SK-N-SH (cell line): ENCODE measurements around the gene STARD8. TPM values are rescaled to one million over a fixed set of nuclear protein-coding genes. Genes with fewer than 3 reads are reported as not detected.

ENCODE experiments used
- CTCF ChIA-PET: fragments of 300-600, 350-600 bp; formaldehyde crosslinking; extraction: SDS; loops from one replicate; lab custom pipeline; 2021; lab: Yijun Ruan, JAX
- POLR2A ChIA-PET: fragments of 350-600 bp; sonication (Branson Sonifier 250); formaldehyde crosslinking; extraction: SDS; loops from one replicate; lab custom pipeline; 2020; ENCODE audit warnings: antibody characterized with exemption, inconsistent platforms; lab: Yijun Ruan, JAX
- DNase-seq: peaks from one replicate; pipeline ENCODE4 v3.0.0; 2012
- H2AFZ ChIP-seq: fragments of 200-600 bp; sonication (generic); 2 replicates; pipeline ENCODE4 v1.8.1; 2016; ENCODE audit warnings: antibody characterized with exemption, mild to moderate bottlenecking, low read depth
- H3F3A ChIP-seq: fragments of 200-600 bp; sonication (generic); replicated peaks from 2 replicates; pipeline ENCODE3; 2016; ENCODE audit warnings: antibody characterized with exemption, mild to moderate bottlenecking; ENCODE audit not compliant: insufficient read depth
- H3K27ac ChIP-seq, 2 experiments: fragments of 200-500 bp in 1 of 2; fragments of 200-600 bp in 1 of 2; sonication (Bioruptor generic) in 1 of 2; sonication (generic), shearing (Covaris generic) in 1 of 2; 2 replicates each; pipeline versions ENCODE4 v1.5.1 to v1.6.1; 2014 to 2016; ENCODE audit warnings: low read depth in 2 of 2, inconsistent platforms in 1 of 2, low read length in 1 of 2, mild to moderate bottlenecking in 1 of 2, mixed read lengths in 1 of 2
- H3K27me3 ChIP-seq: fragments of 200-600 bp; sonication (generic), shearing (Covaris generic); 2 replicates; pipeline ENCODE4 v1.6.1; 2016; ENCODE audit warnings: mixed run types; ENCODE audit not compliant: insufficient read depth
- H3K36me3 ChIP-seq, 2 experiments: fragments of 200-500 bp in 1 of 2; fragments of 200-600 bp in 1 of 2; sonication (Bioruptor generic) in 1 of 2; sonication (generic) in 1 of 2; replicated peaks in 1 of 2; 2 replicates each; pipeline versions ENCODE3 to v1.5.1; 2014 to 2016; ENCODE audit warnings: low read length in 1 of 2, mild to moderate bottlenecking in 1 of 2; ENCODE audit not compliant: insufficient read depth in 2 of 2, control insufficient read depth in 1 of 2
- H3K4me1 ChIP-seq, 2 experiments: fragments of 200-500 bp in 1 of 2; fragments of 200-600 bp in 1 of 2; sonication (Bioruptor generic) in 1 of 2; sonication (generic), shearing (Covaris generic) in 1 of 2; 2 replicates each; pipeline versions ENCODE4 v1.5.1 to v1.6.1; 2014 to 2016; ENCODE audit warnings: low read depth in 1 of 2, low read length in 1 of 2, mixed run types in 1 of 2; ENCODE audit not compliant: insufficient read depth in 2 of 2, control insufficient read depth in 1 of 2
- H3K4me2 ChIP-seq: fragments of 200-600 bp; sonication (generic), shearing (Covaris generic); 2 replicates; pipeline ENCODE4 v1.6.1; 2017; ENCODE audit warnings: mixed run types
- H3K4me3 ChIP-seq, 2 experiments: fragments of 200-500 bp in 1 of 2; fragments of 200-600 bp in 1 of 2; sonication (Bioruptor generic) in 1 of 2; sonication (generic), shearing (Covaris generic) in 1 of 2; 2 replicates each; pipeline versions ENCODE4 v1.5.1 to v1.8.1; 2014 to 2016; ENCODE audit warnings: low read depth in 2 of 2, inconsistent platforms in 1 of 2, low read length in 1 of 2, mild to moderate bottlenecking in 1 of 2, mixed read lengths in 1 of 2, moderate library complexity in 1 of 2
- H3K79me2 ChIP-seq: fragments of 200-600 bp; sonication (generic); 2 replicates; pipeline ENCODE4 v1.8.1; 2017; ENCODE audit warnings: mild to moderate bottlenecking; ENCODE audit not compliant: insufficient read depth
- H3K9ac ChIP-seq: fragments of 200-600 bp; sonication (generic); 2 replicates; pipeline ENCODE4 v1.6.1; 2017; ENCODE audit warnings: mixed run types
- H3K9me2 ChIP-seq: fragments of 200-600 bp; sonication (generic); 2 replicates; pipeline ENCODE4 v1.6.1; 2017; ENCODE audit warnings: mixed run types
- H3K9me3 ChIP-seq: fragments of 200-600 bp; sonication (generic); 2 replicates; pipeline ENCODE4 v1.6.1; 2017; ENCODE audit warnings: mixed run types, mild to moderate bottlenecking, moderate library complexity
- H4K20me1 ChIP-seq: fragments of 200-600 bp; sonication (generic); 2 replicates; pipeline ENCODE4 v1.6.1; 2017; ENCODE audit warnings: mild to moderate bottlenecking, mixed run types; ENCODE audit not compliant: insufficient read depth
- CHD2 ChIP-seq: fragments of 150-350 bp; IDR thresholded peaks from 2 replicates; pipeline ENCODE4 v1.6.1; 2018; ENCODE audit warnings: low read length; ENCODE audit not compliant: partially characterized antibody
- ELF1 ChIP-seq: IDR thresholded peaks from 2 replicates; pipeline ENCODE4 v1.4.0; 2012
- FOXJ3 ChIP-seq: sonication (generic); formaldehyde crosslinking; IDR thresholded peaks from 2 replicates; pipeline ENCODE4 v1.5.1; 2020; ENCODE audit warnings: mild to moderate bottlenecking, missing genetic modification reagents
- FOXM1 ChIP-seq: IDR thresholded peaks from 2 replicates; pipeline ENCODE4 v1.4.0; 2012; ENCODE audit warnings: low read depth, mild to moderate bottlenecking
- GABPA ChIP-seq: IDR thresholded peaks from 2 replicates; pipeline ENCODE4 v1.4.0; 2012; ENCODE audit warnings: low read depth, mild to moderate bottlenecking
- MAX ChIP-seq: IDR thresholded peaks from 2 replicates; pipeline ENCODE4 v1.4.0; 2012; ENCODE audit warnings: low read depth
- MEF2A ChIP-seq: IDR thresholded peaks from 2 replicates; pipeline ENCODE4 v1.4.0; 2012; ENCODE audit warnings: low read depth, borderline replicate concordance
- MXI1 ChIP-seq: IDR thresholded peaks from 2 replicates; pipeline ENCODE4 v1.6.1; 2012; ENCODE audit warnings: mild to moderate bottlenecking, low read depth, low read length, improper control_type of control experiment
- NRF1 ChIP-seq: IDR thresholded peaks from 2 replicates; pipeline ENCODE4 v1.6.1; 2012; ENCODE audit warnings: low read depth, mild to moderate bottlenecking, low read length
- PBX3 ChIP-seq: IDR thresholded peaks from 2 replicates; pipeline ENCODE4; 2012
- POLR2AphosphoS5 ChIP-seq: IDR thresholded peaks from 2 replicates; pipeline ENCODE4 v1.6.1; 2012; ENCODE audit warnings: low read depth, low read length
- RFX5 ChIP-seq: IDR thresholded peaks from 2 replicates; pipeline ENCODE4 v1.6.1; 2012; ENCODE audit warnings: mild to moderate bottlenecking, improper control_type of control experiment, low read length
- RXRA ChIP-seq: IDR thresholded peaks from 2 replicates; pipeline ENCODE4 v1.4.0; 2012; ENCODE audit warnings: low read depth, mild to moderate bottlenecking, borderline replicate concordance
- TCF12 ChIP-seq: IDR thresholded peaks from 2 replicates; pipeline ENCODE4 v1.4.0; 2012
- USF2 ChIP-seq: fragments of 150-350 bp; IDR thresholded peaks from 2 replicates; pipeline ENCODE4 v1.6.1; 2017; ENCODE audit warnings: antibody characterized with exemption, low read length, low read depth, borderline replicate concordance
- WGBS: methylation state at CpG from one replicate; pipeline ENCODE4 v1.1.6; 2017; ENCODE audit warnings: low lambda C conversion rate; 5-methylcytosine and 5-hydroxymethylcytosine counted together
- polyA plus RNA-seq, 3 experiments: library from polyadenylated mRNA; depleted of rRNA; stranded (reverse); fragments of >200 nt; gene quantifications; 2 replicates each; pipeline ENCODE4 v1.2.3, GENCODE V29; 2012
- TF ChIP-seq, protein P1 (sequence below): IDR thresholded peaks from 2 replicates; pipeline ENCODE4 v1.6.1; 2012; ENCODE audit warnings: mild to moderate bottlenecking, low read depth, low read length, moderate library complexity
- TF ChIP-seq, protein P2 (sequence below): fragments of 150-350 bp; IDR thresholded peaks from 2 replicates; pipeline ENCODE4 v1.6.1; 2016; ENCODE audit warnings: mild to moderate bottlenecking, low read depth, low read length

Gene STARD8
- polyA plus RNA-seq, 1 of the 3 experiments (the other 2 are of a cell fraction): 2.6 TPM

DNA sequence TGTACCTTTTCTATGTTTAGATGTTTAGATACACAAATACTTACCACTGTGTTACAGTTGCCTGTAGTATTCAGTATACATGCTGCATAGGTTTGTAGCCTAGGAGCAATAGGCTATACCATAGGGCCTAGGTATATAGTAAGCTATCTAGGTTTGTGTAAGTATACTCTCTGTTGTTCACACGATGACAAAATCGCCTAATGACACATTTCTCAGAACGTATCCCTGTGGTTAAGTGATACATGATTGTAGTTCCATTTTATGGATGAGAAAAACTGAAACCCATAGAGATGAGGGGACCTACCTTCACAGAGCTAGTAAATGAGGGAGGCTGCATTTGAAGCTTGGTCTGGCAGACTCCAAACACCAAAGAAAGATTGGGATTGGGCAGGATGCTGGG, 102.0 kb downstream of the STARD8 start:
- POLR2A ChIA-PET: no interaction called here
- Histone ChIP-seq H3K27me3 (peaks cover 12% of the 10 kb centered on the region), H4K20me1 (no peaks in the 10 kb centered on the region), H3K79me2 (no peaks in the 10 kb centered on the region), H3K9me2 (no peaks in the 10 kb centered on the region), H3K36me3 (no peaks in the 10 kb centered on the region), H3F3A (no peaks in the 10 kb centered on the region), H3K9ac (no peak overlapping the region), H3K4me1 (no peaks in the 10 kb centered on the region), H2AFZ (no peak overlapping the region), H3K9me3 (no peaks in the 10 kb centered on the region), H3K4me2 (no peak overlapping the region), H3K4me3 (no peak overlapping the region), H3K27ac (no peak overlapping the region)
- CTCF ChIA-PET: interaction anchor here (1.0 to 1.2 kb wide), 2 partner anchors 16 to 46 kb away, joined by 3 read pairs; no protein-coding TSS in a partner anchor
- WGBS: 12% methylated on average over 3 of the region's 3 CpGs
- TF ChIP-seq RXRA: no peak
- TF ChIP-seq NRF1: no peak
- no peak for TF ChIP-seq TCF12
- TF ChIP-seq MAX: no peak
- TF ChIP-seq FOXJ3 (CRISPR knock-in tag): no peak
- TF ChIP-seq PBX3: no peak
- no peak for TF ChIP-seq MEF2A
- TF ChIP-seq ELF1: no peak
- no peak for TF ChIP-seq MXI1
- no peak for TF ChIP-seq RFX5
- TF ChIP-seq, protein P1, sequence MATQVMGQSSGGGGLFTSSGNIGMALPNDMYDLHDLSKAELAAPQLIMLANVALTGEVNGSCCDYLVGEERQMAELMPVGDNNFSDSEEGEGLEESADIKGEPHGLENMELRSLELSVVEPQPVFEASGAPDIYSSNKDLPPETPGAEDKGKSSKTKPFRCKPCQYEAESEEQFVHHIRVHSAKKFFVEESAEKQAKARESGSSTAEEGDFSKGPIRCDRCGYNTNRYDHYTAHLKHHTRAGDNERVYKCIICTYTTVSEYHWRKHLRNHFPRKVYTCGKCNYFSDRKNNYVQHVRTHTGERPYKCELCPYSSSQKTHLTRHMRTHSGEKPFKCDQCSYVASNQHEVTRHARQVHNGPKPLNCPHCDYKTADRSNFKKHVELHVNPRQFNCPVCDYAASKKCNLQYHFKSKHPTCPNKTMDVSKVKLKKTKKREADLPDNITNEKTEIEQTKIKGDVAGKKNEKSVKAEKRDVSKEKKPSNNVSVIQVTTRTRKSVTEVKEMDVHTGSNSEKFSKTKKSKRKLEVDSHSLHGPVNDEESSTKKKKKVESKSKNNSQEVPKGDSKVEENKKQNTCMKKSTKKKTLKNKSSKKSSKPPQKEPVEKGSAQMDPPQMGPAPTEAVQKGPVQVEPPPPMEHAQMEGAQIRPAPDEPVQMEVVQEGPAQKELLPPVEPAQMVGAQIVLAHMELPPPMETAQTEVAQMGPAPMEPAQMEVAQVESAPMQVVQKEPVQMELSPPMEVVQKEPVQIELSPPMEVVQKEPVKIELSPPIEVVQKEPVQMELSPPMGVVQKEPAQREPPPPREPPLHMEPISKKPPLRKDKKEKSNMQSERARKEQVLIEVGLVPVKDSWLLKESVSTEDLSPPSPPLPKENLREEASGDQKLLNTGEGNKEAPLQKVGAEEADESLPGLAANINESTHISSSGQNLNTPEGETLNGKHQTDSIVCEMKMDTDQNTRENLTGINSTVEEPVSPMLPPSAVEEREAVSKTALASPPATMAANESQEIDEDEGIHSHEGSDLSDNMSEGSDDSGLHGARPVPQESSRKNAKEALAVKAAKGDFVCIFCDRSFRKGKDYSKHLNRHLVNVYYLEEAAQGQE: no peak
- TF ChIP-seq POLR2AphosphoS5: no peak
- no peak for TF ChIP-seq USF2
- TF ChIP-seq CHD2: no peak
- no peak for TF ChIP-seq FOXM1
- TF ChIP-seq, protein P2, sequence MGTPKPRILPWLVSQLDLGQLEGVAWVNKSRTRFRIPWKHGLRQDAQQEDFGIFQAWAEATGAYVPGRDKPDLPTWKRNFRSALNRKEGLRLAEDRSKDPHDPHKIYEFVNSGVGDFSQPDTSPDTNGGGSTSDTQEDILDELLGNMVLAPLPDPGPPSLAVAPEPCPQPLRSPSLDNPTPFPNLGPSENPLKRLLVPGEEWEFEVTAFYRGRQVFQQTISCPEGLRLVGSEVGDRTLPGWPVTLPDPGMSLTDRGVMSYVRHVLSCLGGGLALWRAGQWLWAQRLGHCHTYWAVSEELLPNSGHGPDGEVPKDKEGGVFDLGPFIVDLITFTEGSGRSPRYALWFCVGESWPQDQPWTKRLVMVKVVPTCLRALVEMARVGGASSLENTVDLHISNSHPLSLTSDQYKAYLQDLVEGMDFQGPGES: no peak
- no peak for TF ChIP-seq GABPA
- no peak for DNase-seq
